ENCODE results near the gene STAG3. TPM values are rescaled to one million over a fixed set of nuclear protein-coding genes. Genes with fewer than 3 reads are reported as not detected.

The STAG3 gene
- total and polyA plus RNA-seq, 8 donors: 0.19 to 1.2 (median 0.98) TPM

GRCh38 chr7:100132126-100132525 is 45.6 kb upstream of the STAG3 start:
- intact Hi-C loops (cut with DNase I): loop anchor here in 1 of 3 donors (10.0 kb wide), 1 partner anchor 83 kb away; the partner anchor contains the start of gene PVRIG
- Histone ChIP-seq H3K4me3 (peak overlapping the region in 1 of 4 donors; percentile 2), H3K27me3 (no peaks in the 10 kb centered on the region), H3K9me3 (no peaks in the 10 kb centered on the region), H3K4me1 (peaks cover 0 to 9% (median 0%) of the 10 kb centered on the region in 3 donors), H3K36me3 (no peaks in the 10 kb centered on the region), H3K27ac (no peak overlapping the region)
- DNase-seq (no peak), ATAC-seq (no peak), FAIRE-seq (no peak)
- WGBS, 2 donors: 58 to 59% methylated on average over 7 of the region's 7 CpGs
- TF ChIP-seq CTCF (IDR thresholded peaks at IDR 0.05): no peak

- H3K27me3 ChIP-seq: no peaks in the 10 kb centered on the region
- no peak overlapping the region for H3K27ac ChIP-seq
- peak; percentile 42 to 83 (median 74) for TF ChIP-seq CTCF (IDR thresholded peaks at IDR 0.05)
- ATAC-seq (peak; percentile 69 to 84 (median 81)), DNase-seq (peak in 5 of 6 donors; percentile 50 to 70 (median 64)), FAIRE-seq (no peak)
- H3K4me3 ChIP-seq: peak overlapping the region in 1 of 4 donors; percentile 1
- WGBS, 2 donors: 14 to 19% methylated on average over 3 of the region's 3 CpGs
- peaks cover 0 to 9% (median 0%) of the 10 kb centered on the region in 3 donors for H3K4me1 ChIP-seq
- no peaks in the 10 kb centered on the region for H3K9me3 ChIP-seq
- H3K36me3 ChIP-seq: no peaks in the 10 kb centered on the region
- intact Hi-C loops (cut with DNase I): loop anchor here in 1 of 3 donors (10.0 kb wide), 1 partner anchor 82 kb away; the partner anchor contains the start of gene PVRIG
Measured at GRCh38 chr7:100132697-100133151, 45.0 kb upstream of the STAG3 start.

- Histone ChIP-seq H3K27ac (no peak overlapping the region), H3K9me3 (no peaks in the 10 kb centered on the region), H3K4me1 (no peaks in the 10 kb centered on the region), H3K27me3 (no peaks in the 10 kb centered on the region), H3K4me3 (no peak overlapping the region), H3K36me3 (no peaks in the 10 kb centered on the region)
- DNase-seq (no peak), FAIRE-seq (no peak), ATAC-seq (peak in 1 of 4 donors; percentile 17)
- TF ChIP-seq CTCF (IDR thresholded peaks at IDR 0.05): no peak
- 82 to 85% methylated on average over 13 of the region's 13 CpGs for WGBS, 2 donors
- intact Hi-C loops (cut with DNase I): loop anchor here in 1 of 3 donors (10.0 kb wide), 1 partner anchor 77 kb away; the partner anchor contains the start of gene PVRIG
Measured at GRCh38 chr7:100137851-100138760, 39.6 kb upstream of the STAG3 start.

- FAIRE-seq (no peak), ATAC-seq (no peak), DNase-seq (no peak)
- intact Hi-C loops (cut with DNase I): loop anchor here in 1 of 3 donors (10.0 kb wide), 1 partner anchor 73 kb away; the partner anchor contains the start of gene PVRIG
- no peak for TF ChIP-seq CTCF (IDR thresholded peaks at IDR 0.05)
- no peak overlapping the region for H3K4me3 ChIP-seq
- H3K27me3 ChIP-seq: no peaks in the 10 kb centered on the region
- H3K27ac ChIP-seq: no peak overlapping the region
- 68 to 70% methylated on average over 3 of the region's 3 CpGs for WGBS, 2 donors
- no peaks in the 10 kb centered on the region for H3K36me3 ChIP-seq
- H3K9me3 ChIP-seq: no peaks in the 10 kb centered on the region
- H3K4me1 ChIP-seq: no peaks in the 10 kb centered on the region
Measured at GRCh38 chr7:100141555-100141949, 36.2 kb upstream of the STAG3 start.

Measured in pancreas (tissue), 10 donors.